GM06990 (cell line): ENCODE data around the gene MYO5B.
"Not testable (repeated sequence)": the region's sequence is repeated elsewhere in the genome, so short reads cannot be mapped to it uniquely, and the experiment has no call there.

Experiments
- DNase-seq: peaks from one replicate; pipeline ENCODE4 v3.0.0-alpha.2; 2011; ENCODE audit not compliant: insufficient read length; ENCODE audit errors: extremely low read depth
- H3K27me3 ChIP-seq: replicated peaks from 2 replicates; pipeline ENCODE4 v1.6.0; 2011; ENCODE audit warnings: low read length; ENCODE audit not compliant: control insufficient read depth, insufficient read depth
- H3K36me3 ChIP-seq: 2 replicates; pipeline ENCODE4 v1.5.1; 2011; ENCODE audit warnings: low read length; ENCODE audit not compliant: control insufficient read depth, insufficient read depth
- H3K4me3 ChIP-seq: replicated peaks from 2 replicates; pipeline ENCODE4 v1.5.1; 2011; ENCODE audit warnings: low read depth, mild to moderate bottlenecking, control low read depth, low read length
- CTCF ChIP-seq: IDR thresholded peaks from 2 replicates; pipeline ENCODE4 v1.5.1; 2011; ENCODE audit warnings: low read length, control low read depth, mild to moderate bottlenecking, inconsistent platforms; ENCODE audit not compliant: insufficient read depth, poor library complexity, severe bottlenecking

MYO5B gene

GRCh38 chr18:49892148-49892924, 302.6 kb downstream of the MYO5B start:
- Histone ChIP-seq H3K4me3 (no peak overlapping the region), H3K27me3 (no peaks in the 10 kb centered on the region; the same call in none of the 2 replicates), H3K36me3 (no peaks in the 10 kb centered on the region)
- TF ChIP-seq CTCF, result no peak
- DNase-seq, result no peak

- H3K27me3 ChIP-seq, result no peaks in the 10 kb centered on the region; the same call in 1 of the 2 replicates
- TF ChIP-seq CTCF, result no peak
- H3K36me3 ChIP-seq, result no peaks in the 10 kb centered on the region
- no peak overlapping the region for H3K4me3 ChIP-seq
- DNase-seq, result no peak
Measured at GRCh38 chr18:49890041-49890440, 304.9 kb downstream of the MYO5B start.

- H3K4me3 ChIP-seq, DNase-seq, H3K27me3 ChIP-seq, H3K36me3 ChIP-seq: not testable (repeated sequence)
Measured at GRCh38 chr18:49889552-49889951, 305.4 kb downstream of the MYO5B start.

- Histone ChIP-seq H3K36me3 (no peaks in the 10 kb centered on the region), H3K27me3 (no peaks in the 10 kb centered on the region; the same call in 1 of the 2 replicates), H3K4me3 (no peak overlapping the region)
- peak; percentile 22 for TF ChIP-seq CTCF
- no peak for DNase-seq
Measured at GRCh38 chr18:49886891-49887764, 307.8 kb downstream of the MYO5B start.

- Histone ChIP-seq H3K4me3 (no peak overlapping the region), H3K36me3 (no peaks in the 10 kb centered on the region), H3K27me3 (no peaks in the 10 kb centered on the region; the same call in 1 of the 2 replicates)
- no peak for TF ChIP-seq CTCF
- no peak for DNase-seq
Measured at GRCh38 chr18:49884959-49885358, 310.0 kb downstream of the MYO5B start.

GRCh38 chr18:49884465-49884864, 310.5 kb downstream of the MYO5B start:
- DNase-seq, result no peak
- no peak for TF ChIP-seq CTCF
- Histone ChIP-seq H3K27me3 (no peaks in the 10 kb centered on the region; the same call in 1 of the 2 replicates), H3K4me3 (no peak overlapping the region), H3K36me3 (no peaks in the 10 kb centered on the region)
